Astrocyte (in vitro differentiated cells and primary cell): Measurements from ENCODE around the gene PDHA2. TPM values are rescaled to one million over a fixed set of nuclear protein-coding genes. Genes with fewer than 3 reads are reported as not detected.
A peak's percentile ranks its signal among the peaks of the same experiment; 100 is the strongest.

Experiments used
- DNase-seq: peaks from one replicate; pipeline ENCODE4 v3.0.0-alpha.2; 2010; ENCODE audit warnings: low read depth
- FAIRE-seq: peaks from 2 replicates; lab custom pipeline; 2011; peaks lifted over from hg19 to GRCh38; lab: Jason Lieb, UNC
- H2AFZ ChIP-seq: 2 replicates; pipeline ENCODE4 v1.6.0; 2012; ENCODE audit warnings: low read depth, low read length, inconsistent platforms
- H3K27ac ChIP-seq: 2 replicates; pipeline ENCODE4 v1.5.1; 2011; ENCODE audit warnings: low read depth, low read length, inconsistent platforms
- H3K27me3 ChIP-seq: 2 replicates; pipeline ENCODE4 v1.6.0; 2011; ENCODE audit warnings: low read length, inconsistent platforms; ENCODE audit not compliant: insufficient read depth
- H3K36me3 ChIP-seq: 2 replicates; pipeline ENCODE4 v1.5.1; 2011; ENCODE audit warnings: low read length, inconsistent platforms; ENCODE audit not compliant: insufficient read depth
- H3K4me1 ChIP-seq: 2 replicates; pipeline ENCODE4 v1.5.1; 2011; ENCODE audit warnings: low read length, inconsistent platforms; ENCODE audit not compliant: insufficient read depth
- H3K4me2 ChIP-seq: 2 replicates; pipeline ENCODE4 v1.6.0; 2012; ENCODE audit warnings: low read length, inconsistent platforms
- H3K4me3 ChIP-seq: 2 replicates; pipeline ENCODE4 v1.5.1; 2011; ENCODE audit warnings: low read depth, mild to moderate bottlenecking, low read length, inconsistent platforms; ENCODE audit not compliant: insufficient read depth
- H3K79me2 ChIP-seq: 2 replicates; pipeline ENCODE4 v1.6.0; 2012; ENCODE audit warnings: mild to moderate bottlenecking, low read length, inconsistent platforms; ENCODE audit not compliant: insufficient read depth
- H3K9ac ChIP-seq: 2 replicates; pipeline ENCODE4 v1.6.0; 2012; ENCODE audit warnings: mild to moderate bottlenecking, low read length, inconsistent platforms
- H3K9me3 ChIP-seq: 2 replicates; pipeline ENCODE4 v1.5.1; 2012; ENCODE audit warnings: low read depth, mild to moderate bottlenecking, low read length, inconsistent platforms; ENCODE audit not compliant: insufficient read depth
- H4K20me1 ChIP-seq: 2 replicates; pipeline ENCODE4 v1.6.0; 2012; ENCODE audit warnings: low read length, inconsistent platforms; ENCODE audit not compliant: insufficient read depth
- H3K27ac Mint-ChIP-seq: one replicate; pipeline ENCODE4 v1.8.0; 2021; ENCODE audit warnings: mild to moderate bottlenecking, mixed read lengths; ENCODE audit not compliant: unreplicated experiment
- H3K27me3 Mint-ChIP-seq: one replicate; pipeline ENCODE4 v1.8.0; 2021; ENCODE audit warnings: low read depth, mixed read lengths; ENCODE audit not compliant: unreplicated experiment
- H3K36me3 Mint-ChIP-seq: one replicate; pipeline ENCODE4 v1.8.0; 2021; ENCODE audit warnings: low read depth, mixed read lengths; ENCODE audit not compliant: unreplicated experiment
- H3K4me1 Mint-ChIP-seq: one replicate; pipeline ENCODE4 v1.8.0; 2021; ENCODE audit warnings: low read depth, mixed read lengths; ENCODE audit not compliant: unreplicated experiment
- H3K4me3 Mint-ChIP-seq: one replicate; pipeline ENCODE4 v1.8.0; 2021; ENCODE audit warnings: mild to moderate bottlenecking, moderate library complexity, mixed read lengths; ENCODE audit not compliant: unreplicated experiment
- H3K9me3 Mint-ChIP-seq: one replicate; pipeline ENCODE4 v1.8.0; 2021; ENCODE audit warnings: mild to moderate bottlenecking, mixed read lengths; ENCODE audit not compliant: unreplicated experiment
- EZH2 ChIP-seq: IDR thresholded peaks from 2 replicates; pipeline ENCODE4 v1.6.1; 2012; ENCODE audit warnings: mild to moderate bottlenecking, low read length, inconsistent platforms; ENCODE audit not compliant: insufficient read depth
- total RNA-seq: library from RNA; stranded (reverse); gene quantifications from 2 replicates; pipeline ENCODE4 v1.2.1, GENCODE V29; 2021
- TF ChIP-seq, protein P1 (sequence below): IDR thresholded peaks from 2 replicates; pipeline ENCODE4 v1.5.1; 2011; ENCODE audit warnings: low read depth, mild to moderate bottlenecking, inconsistent platforms, low read length, moderate library complexity; ENCODE audit not compliant: insufficient read depth

Gene PDHA2
- total RNA-seq, 1 donor from 2014 or later, result not detected

DNA sequence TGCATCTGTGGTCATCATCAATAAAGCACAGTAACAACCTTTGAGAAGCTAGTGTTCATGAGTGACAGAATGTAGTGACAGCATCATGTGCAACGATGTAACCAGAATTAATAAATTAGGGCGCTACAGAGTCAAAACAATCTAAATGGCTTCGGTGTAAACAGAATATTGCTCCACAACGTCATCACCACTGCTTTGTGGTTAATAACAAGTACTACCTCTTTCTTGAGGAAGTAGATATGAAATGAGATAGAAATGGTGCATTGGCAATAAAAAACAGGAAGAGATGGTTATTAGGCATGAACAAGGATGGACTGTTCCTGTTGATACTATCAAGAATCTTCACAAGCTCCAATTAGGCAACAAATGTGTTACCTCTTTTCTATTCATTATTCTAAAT lies 8.7 kb upstream of the PDHA2 start:
- H3K9ac ChIP-seq, result no peak overlapping the region
- FAIRE-seq, result no peak
- no peaks in the 10 kb centered on the region for H3K27me3 ChIP-seq
- Mint-ChIP-seq H3K9me3 (no peaks in the 10 kb centered on the region), H3K4me1 (peaks cover 3% of the 10 kb centered on the region), H3K36me3 (no peaks in the 10 kb centered on the region), H3K27me3 (no peaks in the 10 kb centered on the region), H3K27ac (no peak overlapping the region), H3K4me3 (no peak overlapping the region)
- H3K4me3 ChIP-seq, result no peak overlapping the region
- no peak overlapping the region for H3K4me2 ChIP-seq
- H3K9me3 ChIP-seq, result no peaks in the 10 kb centered on the region
- no peaks in the 10 kb centered on the region for H3K4me1 ChIP-seq
- no peaks in the 10 kb centered on the region for H3K36me3 ChIP-seq
- no peaks in the 10 kb centered on the region for H3K79me2 ChIP-seq
- DNase-seq, result no peak
- H3K27ac ChIP-seq, result no peak overlapping the region
- H2AFZ ChIP-seq, result no peak overlapping the region
- no peaks in the 10 kb centered on the region for H4K20me1 ChIP-seq
- TF ChIP-seq EZH2, result no peak
- TF ChIP-seq, protein P1, sequence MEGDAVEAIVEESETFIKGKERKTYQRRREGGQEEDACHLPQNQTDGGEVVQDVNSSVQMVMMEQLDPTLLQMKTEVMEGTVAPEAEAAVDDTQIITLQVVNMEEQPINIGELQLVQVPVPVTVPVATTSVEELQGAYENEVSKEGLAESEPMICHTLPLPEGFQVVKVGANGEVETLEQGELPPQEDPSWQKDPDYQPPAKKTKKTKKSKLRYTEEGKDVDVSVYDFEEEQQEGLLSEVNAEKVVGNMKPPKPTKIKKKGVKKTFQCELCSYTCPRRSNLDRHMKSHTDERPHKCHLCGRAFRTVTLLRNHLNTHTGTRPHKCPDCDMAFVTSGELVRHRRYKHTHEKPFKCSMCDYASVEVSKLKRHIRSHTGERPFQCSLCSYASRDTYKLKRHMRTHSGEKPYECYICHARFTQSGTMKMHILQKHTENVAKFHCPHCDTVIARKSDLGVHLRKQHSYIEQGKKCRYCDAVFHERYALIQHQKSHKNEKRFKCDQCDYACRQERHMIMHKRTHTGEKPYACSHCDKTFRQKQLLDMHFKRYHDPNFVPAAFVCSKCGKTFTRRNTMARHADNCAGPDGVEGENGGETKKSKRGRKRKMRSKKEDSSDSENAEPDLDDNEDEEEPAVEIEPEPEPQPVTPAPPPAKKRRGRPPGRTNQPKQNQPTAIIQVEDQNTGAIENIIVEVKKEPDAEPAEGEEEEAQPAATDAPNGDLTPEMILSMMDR, result no peak

DNA sequence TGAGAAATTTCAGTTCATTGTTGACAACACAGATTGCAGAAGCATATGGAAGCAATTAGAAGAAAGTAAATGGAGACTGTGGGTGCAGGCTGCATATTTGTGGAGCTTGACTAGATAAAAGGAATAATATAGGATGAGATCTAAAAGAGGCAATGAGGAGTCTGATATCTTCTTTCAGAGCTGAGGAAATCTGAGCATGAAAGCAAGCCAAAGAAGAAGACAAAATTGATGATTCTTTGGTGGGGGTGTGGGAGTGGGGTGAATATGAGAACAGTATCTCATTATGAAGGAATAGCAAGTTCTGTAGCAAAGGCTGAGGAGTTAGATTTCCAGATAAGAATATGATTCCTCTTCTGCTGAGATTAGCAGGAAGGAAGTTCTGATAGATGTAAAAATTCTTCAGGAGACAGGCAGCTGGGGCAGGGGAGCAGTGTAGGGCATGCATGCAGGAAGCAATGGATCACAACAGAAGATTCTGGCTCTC lies 6.1 kb upstream of the PDHA2 start:
- Histone ChIP-seq H3K9me3 (no peaks in the 10 kb centered on the region), H2AFZ (no peak overlapping the region), H3K27ac (no peak overlapping the region), H3K4me1 (no peaks in the 10 kb centered on the region), H4K20me1 (no peaks in the 10 kb centered on the region), H3K27me3 (no peaks in the 10 kb centered on the region), H3K36me3 (no peaks in the 10 kb centered on the region), H3K9ac (no peak overlapping the region), H3K4me3 (no peak overlapping the region), H3K79me2 (no peaks in the 10 kb centered on the region), H3K4me2 (no peak overlapping the region)
- no peak overlapping the region for H3K27ac Mint-ChIP-seq
- DNase-seq, result no peak
- TF ChIP-seq EZH2, result no peak
- TF ChIP-seq, protein P1, result no peak
- no peak for FAIRE-seq
- no peaks in the 10 kb centered on the region for H3K9me3 Mint-ChIP-seq
- H3K27me3 Mint-ChIP-seq, result no peaks in the 10 kb centered on the region
- H3K4me1 Mint-ChIP-seq, result peaks cover 3% of the 10 kb centered on the region
- H3K4me3 Mint-ChIP-seq, result no peak overlapping the region
- H3K36me3 Mint-ChIP-seq, result no peaks in the 10 kb centered on the region

DNA sequence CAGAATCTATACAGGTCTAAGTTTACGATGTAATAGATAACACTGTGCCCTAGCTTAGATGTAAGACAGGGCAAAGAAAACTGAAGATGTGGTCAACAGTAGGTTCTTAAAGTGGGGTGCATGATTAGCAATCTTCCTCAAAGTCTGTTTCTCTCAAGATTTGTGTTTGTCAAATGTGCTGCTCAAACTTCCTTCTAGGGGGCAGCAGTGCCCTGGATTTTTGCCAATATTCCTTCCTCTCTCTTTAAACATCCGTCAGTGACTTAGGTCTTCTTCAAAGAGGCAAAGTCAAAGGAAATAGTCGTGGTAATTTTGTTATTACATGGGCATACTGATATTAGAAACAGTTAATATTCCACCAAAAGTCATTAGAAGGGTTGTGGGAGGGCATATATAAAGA lies 4.2 kb upstream of the PDHA2 start:
- Histone ChIP-seq H3K4me3 (no peak overlapping the region), H3K9me3 (no peaks in the 10 kb centered on the region), H3K27ac (no peak overlapping the region), H3K4me1 (no peaks in the 10 kb centered on the region), H3K79me2 (no peaks in the 10 kb centered on the region), H3K9ac (no peak overlapping the region), H3K36me3 (no peaks in the 10 kb centered on the region), H3K4me2 (no peak overlapping the region), H4K20me1 (no peaks in the 10 kb centered on the region), H2AFZ (no peak overlapping the region), H3K27me3 (no peaks in the 10 kb centered on the region)
- Mint-ChIP-seq H3K9me3 (no peaks in the 10 kb centered on the region), H3K4me1 (peaks cover 3% of the 10 kb centered on the region), H3K27me3 (no peaks in the 10 kb centered on the region), H3K4me3 (no peak overlapping the region), H3K27ac (no peak overlapping the region), H3K36me3 (no peaks in the 10 kb centered on the region)
- FAIRE-seq, result no peak
- no peak for DNase-seq
- TF ChIP-seq, protein P1, result peak; percentile 7
- no peak for TF ChIP-seq EZH2
